ENCODE measurements around the gene ZNF648.

DNA sequence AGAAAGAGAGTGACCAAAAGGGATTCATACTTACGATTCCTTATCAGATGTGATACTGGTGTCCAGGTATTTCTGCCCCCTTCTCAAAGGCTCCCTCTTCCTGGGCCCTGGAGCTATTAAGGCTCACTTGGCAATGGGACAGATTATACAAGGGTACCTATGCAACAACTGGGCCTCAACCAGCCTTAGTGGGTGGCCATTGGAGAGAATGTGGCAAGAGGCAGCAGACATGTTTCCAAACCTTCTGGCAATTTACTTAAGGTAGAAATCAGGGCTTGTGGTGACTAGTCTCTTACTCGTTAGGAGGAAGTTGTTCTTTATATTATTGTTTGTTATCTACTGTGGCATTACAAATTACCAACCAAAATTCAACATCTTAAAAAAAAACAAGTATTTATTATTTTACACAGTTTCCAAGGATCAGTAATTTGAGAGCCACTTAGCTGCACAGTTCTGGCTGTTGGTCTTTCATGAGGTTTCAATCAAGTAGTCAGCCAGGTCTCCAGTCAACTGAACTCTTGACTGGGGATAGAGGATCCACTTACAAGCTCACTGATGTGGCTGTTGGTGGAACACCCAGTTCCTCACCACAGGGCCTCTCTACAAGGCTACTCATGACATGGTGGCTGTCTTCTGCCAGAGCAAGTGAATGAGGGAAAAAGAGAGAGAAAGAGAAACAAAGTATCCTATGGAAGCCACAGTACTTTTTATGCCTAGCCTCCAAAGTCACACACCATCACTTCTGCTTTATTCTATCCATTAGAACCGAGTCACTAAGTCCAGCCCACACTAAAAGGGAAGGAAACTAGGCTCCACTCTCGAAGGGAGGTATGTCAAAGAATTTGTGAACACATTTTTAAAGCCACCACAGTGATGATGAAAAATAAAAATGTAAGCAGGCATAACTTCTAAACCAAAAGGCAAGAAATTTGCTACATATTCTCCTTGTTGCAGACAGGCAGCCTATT lies 10.7 kb downstream of the ZNF648 start:
- TF ChIP-seq, protein P1, sequence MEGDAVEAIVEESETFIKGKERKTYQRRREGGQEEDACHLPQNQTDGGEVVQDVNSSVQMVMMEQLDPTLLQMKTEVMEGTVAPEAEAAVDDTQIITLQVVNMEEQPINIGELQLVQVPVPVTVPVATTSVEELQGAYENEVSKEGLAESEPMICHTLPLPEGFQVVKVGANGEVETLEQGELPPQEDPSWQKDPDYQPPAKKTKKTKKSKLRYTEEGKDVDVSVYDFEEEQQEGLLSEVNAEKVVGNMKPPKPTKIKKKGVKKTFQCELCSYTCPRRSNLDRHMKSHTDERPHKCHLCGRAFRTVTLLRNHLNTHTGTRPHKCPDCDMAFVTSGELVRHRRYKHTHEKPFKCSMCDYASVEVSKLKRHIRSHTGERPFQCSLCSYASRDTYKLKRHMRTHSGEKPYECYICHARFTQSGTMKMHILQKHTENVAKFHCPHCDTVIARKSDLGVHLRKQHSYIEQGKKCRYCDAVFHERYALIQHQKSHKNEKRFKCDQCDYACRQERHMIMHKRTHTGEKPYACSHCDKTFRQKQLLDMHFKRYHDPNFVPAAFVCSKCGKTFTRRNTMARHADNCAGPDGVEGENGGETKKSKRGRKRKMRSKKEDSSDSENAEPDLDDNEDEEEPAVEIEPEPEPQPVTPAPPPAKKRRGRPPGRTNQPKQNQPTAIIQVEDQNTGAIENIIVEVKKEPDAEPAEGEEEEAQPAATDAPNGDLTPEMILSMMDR (IDR thresholded peaks at IDR 0.05; ENCODE audit: low read depth, low read length, missing input control), result no peak
- TF ChIP-seq HNF4A (conservative IDR thresholded peaks at IDR 0.05) (no peak), MAX (IDR thresholded peaks at IDR 0.05) (no peak), ZBTB33 (IDR thresholded peaks at IDR 0.05) (no peak), EGR1 (IDR thresholded peaks at IDR 0.05; ENCODE audit: low read depth in 2 of 2) (no peak), NR2F2 (IDR thresholded peaks at IDR 0.05) (no peak), RAD21 (IDR thresholded peaks at IDR 0.05) (no peak)
- TF ChIP-seq, protein P2, sequence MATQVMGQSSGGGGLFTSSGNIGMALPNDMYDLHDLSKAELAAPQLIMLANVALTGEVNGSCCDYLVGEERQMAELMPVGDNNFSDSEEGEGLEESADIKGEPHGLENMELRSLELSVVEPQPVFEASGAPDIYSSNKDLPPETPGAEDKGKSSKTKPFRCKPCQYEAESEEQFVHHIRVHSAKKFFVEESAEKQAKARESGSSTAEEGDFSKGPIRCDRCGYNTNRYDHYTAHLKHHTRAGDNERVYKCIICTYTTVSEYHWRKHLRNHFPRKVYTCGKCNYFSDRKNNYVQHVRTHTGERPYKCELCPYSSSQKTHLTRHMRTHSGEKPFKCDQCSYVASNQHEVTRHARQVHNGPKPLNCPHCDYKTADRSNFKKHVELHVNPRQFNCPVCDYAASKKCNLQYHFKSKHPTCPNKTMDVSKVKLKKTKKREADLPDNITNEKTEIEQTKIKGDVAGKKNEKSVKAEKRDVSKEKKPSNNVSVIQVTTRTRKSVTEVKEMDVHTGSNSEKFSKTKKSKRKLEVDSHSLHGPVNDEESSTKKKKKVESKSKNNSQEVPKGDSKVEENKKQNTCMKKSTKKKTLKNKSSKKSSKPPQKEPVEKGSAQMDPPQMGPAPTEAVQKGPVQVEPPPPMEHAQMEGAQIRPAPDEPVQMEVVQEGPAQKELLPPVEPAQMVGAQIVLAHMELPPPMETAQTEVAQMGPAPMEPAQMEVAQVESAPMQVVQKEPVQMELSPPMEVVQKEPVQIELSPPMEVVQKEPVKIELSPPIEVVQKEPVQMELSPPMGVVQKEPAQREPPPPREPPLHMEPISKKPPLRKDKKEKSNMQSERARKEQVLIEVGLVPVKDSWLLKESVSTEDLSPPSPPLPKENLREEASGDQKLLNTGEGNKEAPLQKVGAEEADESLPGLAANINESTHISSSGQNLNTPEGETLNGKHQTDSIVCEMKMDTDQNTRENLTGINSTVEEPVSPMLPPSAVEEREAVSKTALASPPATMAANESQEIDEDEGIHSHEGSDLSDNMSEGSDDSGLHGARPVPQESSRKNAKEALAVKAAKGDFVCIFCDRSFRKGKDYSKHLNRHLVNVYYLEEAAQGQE (IDR thresholded peaks at IDR 0.05), result no peak

All from liver (tissue), 3 donors.